ENCODE measurements around the gene UBE2F. TPM values are rescaled to one million over a fixed set of nuclear protein-coding genes. Genes with fewer than 3 reads are reported as not detected.

UBE2F gene
- total RNA-seq, 2 experiments from 2014 or later, result 96.5 to 99.5 TPM

GRCh38 chr2:238027591-238028415 lies 61.0 kb downstream of the UBE2F start:
- intact Hi-C loops (cut with micrococcal nuclease), result no loop called here
- ChIA-PET CTCF (interaction anchor here (1.0 to 1.3 kb wide), 4 partner anchors 14 to 235 kb away, joined by 3 read pairs; no protein-coding TSS in a partner anchor), POLR2A (interaction anchor here (0.6 to 0.9 kb wide), 2 partner anchors 16 to 348 kb away, joined by 3 read pairs; no protein-coding TSS in a partner anchor)
- no peaks in the 10 kb centered on the region for H3K9me3 Mint-ChIP-seq
- no peak for TF ChIP-seq CTCF (IDR thresholded peaks at IDR 0.05)
- no peak for ATAC-seq
- no peak for DNase-seq
- H3K36me3 Mint-ChIP-seq (ENCODE audit: low read depth), result peaks cover 39% of the 10 kb centered on the region
- peaks cover 24% of the 10 kb centered on the region for H3K4me1 Mint-ChIP-seq (ENCODE audit: low read depth)
- H3K4me3 Mint-ChIP-seq, result no peak overlapping the region
- no peak overlapping the region for H3K27ac Mint-ChIP-seq
- no peaks in the 10 kb centered on the region for H3K27me3 Mint-ChIP-seq

- no peak overlapping the region for H3K27ac Mint-ChIP-seq
- TF ChIP-seq CTCF (IDR thresholded peaks at IDR 0.05), result no peak
- POLR2A ChIA-PET, result interaction anchor here (0.7 kb wide), 1 partner anchor 401 kb away, joined by 3 read pairs; no protein-coding TSS in a partner anchor
- H3K4me3 Mint-ChIP-seq, result no peak overlapping the region
- CTCF ChIA-PET, result no interaction called here
- no peak for ATAC-seq
- no peaks in the 10 kb centered on the region for H3K9me3 Mint-ChIP-seq
- H3K36me3 Mint-ChIP-seq (ENCODE audit: low read depth), result peaks cover 46% of the 10 kb centered on the region
- no peaks in the 10 kb centered on the region for H3K27me3 Mint-ChIP-seq
- intact Hi-C loops (cut with micrococcal nuclease), result no loop called here
- H3K4me1 Mint-ChIP-seq (ENCODE audit: low read depth), result peaks cover 9% of the 10 kb centered on the region
- no peak for DNase-seq
These were observed 63.0 kb downstream of the UBE2F start for GRCh38 chr2:238029853-238030252.

- H3K4me1 Mint-ChIP-seq (ENCODE audit: low read depth), result peaks cover 2% of the 10 kb centered on the region
- DNase-seq, result no peak
- no peaks in the 10 kb centered on the region for H3K27me3 Mint-ChIP-seq
- no peaks in the 10 kb centered on the region for H3K9me3 Mint-ChIP-seq
- H3K4me3 Mint-ChIP-seq, result no peak overlapping the region
- ChIA-PET POLR2A (interaction anchor here (0.7 kb wide), 1 partner anchor 401 kb away, joined by 3 read pairs; no protein-coding TSS in a partner anchor), CTCF (no interaction called here)
- no peak for ATAC-seq
- H3K36me3 Mint-ChIP-seq (ENCODE audit: low read depth), result peaks cover 47% of the 10 kb centered on the region
- no peak for TF ChIP-seq CTCF (IDR thresholded peaks at IDR 0.05)
- intact Hi-C loops (cut with micrococcal nuclease), result no loop called here
- no peak overlapping the region for H3K27ac Mint-ChIP-seq
These were observed 63.8 kb downstream of the UBE2F start for GRCh38 chr2:238030422-238031155.

GRCh38 chr2:238031751-238032150 lies 64.9 kb downstream of the UBE2F start:
- DNase-seq, result no peak
- no peaks in the 10 kb centered on the region for H3K9me3 Mint-ChIP-seq
- no peak overlapping the region for H3K4me3 Mint-ChIP-seq
- no peaks in the 10 kb centered on the region for H3K4me1 Mint-ChIP-seq (ENCODE audit: low read depth)
- POLR2A ChIA-PET, result no interaction called here
- CTCF ChIA-PET, result no interaction called here
- no peaks in the 10 kb centered on the region for H3K27me3 Mint-ChIP-seq
- no peak for TF ChIP-seq CTCF (IDR thresholded peaks at IDR 0.05)
- H3K27ac Mint-ChIP-seq, result no peak overlapping the region
- H3K36me3 Mint-ChIP-seq (ENCODE audit: low read depth), result peaks cover 48% of the 10 kb centered on the region
- intact Hi-C loops (cut with micrococcal nuclease), result no loop called here
- no peak for ATAC-seq
